GM18519 (cell line): ENCODE measurements around the gene ANKRD55.

Source experiments
- ATAC-seq: cut with Tn5 transposase; IDR thresholded peaks from one replicate; pipeline ENCODE4 v1.9.1; 2021; ENCODE audit warnings: mild to moderate bottlenecking, moderate library complexity; ENCODE audit not compliant: unreplicated experiment, low FRiP score

Gene ANKRD55

GRCh38 chr5:56060276-56061110 lies 172.6 kb downstream of the ANKRD55 start:
- no peak for ATAC-seq

- ATAC-seq, result no peak
Observed at GRCh38 chr5:56059854-56060253, 173.3 kb downstream of the ANKRD55 start.

- ATAC-seq, result peak; percentile 75
Observed at GRCh38 chr5:56056875-56057274, 176.3 kb downstream of the ANKRD55 start.

GRCh38 chr5:56055859-56056258 lies 177.3 kb downstream of the ANKRD55 start:
- ATAC-seq, result no peak

GRCh38 chr5:56055287-56055686 lies 177.8 kb downstream of the ANKRD55 start:
- no peak for ATAC-seq

- no peak for ATAC-seq
Observed at GRCh38 chr5:56054666-56055065, 178.5 kb downstream of the ANKRD55 start.

- no peak for ATAC-seq
Observed at GRCh38 chr5:56053363-56053762, 179.8 kb downstream of the ANKRD55 start.

GRCh38 chr5:56052735-56053134 lies 180.4 kb downstream of the ANKRD55 start:
- ATAC-seq, result no peak

- no peak for ATAC-seq
Observed at GRCh38 chr5:56050551-56051255, 182.4 kb downstream of the ANKRD55 start.
